ENCODE measurements around the gene PDE6H. TPM values are rescaled to one million over a fixed set of nuclear protein-coding genes. Genes with fewer than 3 reads are reported as not detected.

Gene PDE6H
- polyA plus RNA-seq, 2 of the 4 experiments (the other 2 are of a cell fraction), result not detected

DNA sequence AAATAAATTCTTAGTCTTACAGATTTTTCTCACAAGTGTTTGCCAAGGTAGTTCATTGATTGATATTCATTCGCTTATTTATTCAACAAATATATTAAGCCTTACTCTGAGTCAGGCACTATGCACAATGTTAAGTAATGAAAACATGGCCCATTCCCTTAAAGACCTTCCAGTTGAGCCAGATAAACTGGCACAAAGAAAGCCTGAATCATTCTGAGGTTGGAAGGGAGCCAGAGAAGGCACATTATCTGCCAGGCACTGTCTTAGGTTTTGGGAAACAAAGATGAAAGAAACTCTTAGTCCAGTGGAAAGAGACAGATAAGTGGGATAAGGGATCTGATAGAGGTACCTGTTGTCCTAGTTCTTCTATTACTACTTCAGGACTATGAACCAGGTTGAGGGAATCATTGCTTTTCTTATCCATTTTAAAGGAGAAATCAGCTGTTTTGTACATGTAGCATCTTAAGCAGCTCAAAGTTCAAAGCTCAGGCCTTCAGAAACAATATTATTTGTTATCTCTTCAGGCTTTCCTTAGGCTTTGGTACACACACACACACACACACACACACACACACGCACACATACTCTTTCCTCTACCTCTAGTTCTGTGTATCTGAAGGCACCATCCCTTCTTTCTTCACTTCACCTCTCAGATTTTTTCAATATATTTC is 27.0 kb downstream of the PDE6H start (continued):
- TF ChIP-seq POLR2AphosphoS2 (conservative IDR thresholded peaks at IDR 0.05; ENCODE audit: low read length), result no peak
- TF ChIP-seq, protein P1, sequence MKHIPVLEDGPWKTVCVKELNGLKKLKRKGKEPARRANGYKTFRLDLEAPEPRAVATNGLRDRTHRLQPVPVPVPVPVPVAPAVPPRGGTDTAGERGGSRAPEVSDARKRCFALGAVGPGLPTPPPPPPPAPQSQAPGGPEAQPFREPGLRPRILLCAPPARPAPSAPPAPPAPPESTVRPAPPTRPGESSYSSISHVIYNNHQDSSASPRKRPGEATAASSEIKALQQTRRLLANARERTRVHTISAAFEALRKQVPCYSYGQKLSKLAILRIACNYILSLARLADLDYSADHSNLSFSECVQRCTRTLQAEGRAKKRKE (CRISPR knock-in tag; IDR thresholded peaks at IDR 0.05; ENCODE audit: low read depth), result no peak
- no peak for TF ChIP-seq TFCP2L1 (CRISPR knock-in tag; IDR thresholded peaks at IDR 0.05)
- TF ChIP-seq SREBF2 (IDR thresholded peaks at IDR 0.05), result no peak
- no peak for TF ChIP-seq NPAS2 (CRISPR knock-in tag; IDR thresholded peaks at IDR 0.05; ENCODE audit: borderline replicate concordance)
- TF ChIP-seq CBX2 (IDR thresholded peaks at IDR 0.05; ENCODE audit: borderline replicate concordance, low read depth), result no peak
- no peak for TF ChIP-seq KDM5A (IDR thresholded peaks at IDR 0.05)
- TF ChIP-seq HOXA7 (CRISPR knock-in tag; IDR thresholded peaks at IDR 0.05), result no peak
- no peak for TF ChIP-seq MAZ (IDR thresholded peaks at IDR 0.05; ENCODE audit: borderline replicate concordance, low read depth, low read length)

DNA sequence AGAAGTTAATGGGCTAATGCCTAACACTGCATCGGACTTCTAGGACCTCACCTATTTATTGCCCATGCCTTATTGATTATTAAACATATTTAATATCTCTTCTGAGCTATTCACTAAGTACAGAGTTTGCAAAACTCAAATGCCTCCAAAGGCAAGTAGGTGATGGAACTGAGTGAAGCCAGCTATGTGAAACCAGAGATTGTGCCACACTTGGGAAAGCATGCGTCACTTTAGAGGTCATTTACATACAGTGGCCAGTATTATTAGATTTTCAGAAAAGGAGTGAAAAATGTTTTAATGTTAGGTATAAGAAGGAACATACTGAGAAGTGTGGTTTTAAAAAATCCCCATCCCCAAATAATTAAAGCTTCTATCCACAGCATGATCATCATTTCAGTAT is 27.7 kb downstream of the PDE6H start:
- ChIA-PET POLR2A (no interaction called here), CTCF (interaction anchor here (0.8 to 1.8 kb wide), 2 partner anchors 190 to 221 kb away, joined by 3 to 4 read pairs; no protein-coding TSS in a partner anchor)
- peaks cover 9% of the 10 kb centered on the region; the same call in 1 of the 3 replicates for H3K4me1 ChIP-seq
- ATAC-seq (no peak), DNase-seq (ENCODE audit: low read depth in 1 of 2, low spot score in 1 of 2) (no peak), FAIRE-seq (peak; percentile 7)
- no peak overlapping the region for H3K4me3 ChIP-seq
- WGBS (ENCODE audit: missing lambda C conversion rate), result 72% methylated on average over 2 of the region's 2 CpGs
- H3K4me2 ChIP-seq, result no peak overlapping the region
- TF ChIP-seq HOXB13 (CRISPR knock-in tag; IDR thresholded peaks at IDR 0.05; ENCODE audit: low read depth) (no peak), CBX8 (IDR thresholded peaks at IDR 0.05) (no peak), HEYL (CRISPR knock-in tag; IDR thresholded peaks at IDR 0.05) (no peak), ESRRA (IDR thresholded peaks at IDR 0.05; ENCODE audit: borderline replicate concordance, low read length) (no peak), TP53 (CRISPR knock-in tag; IDR thresholded peaks at IDR 0.05) (no peak), PHF8 (IDR thresholded peaks at IDR 0.05; ENCODE audit: borderline replicate concordance, low read depth) (no peak), HOXB5 (CRISPR knock-in tag; IDR thresholded peaks at IDR 0.05) (no peak), MYC (IDR thresholded peaks at IDR 0.05; ENCODE audit: borderline replicate concordance, low read length) (no peak), POLR2A (IDR thresholded peaks at IDR 0.05; ENCODE audit: low read length) (no peak), RFX5 (IDR thresholded peaks at IDR 0.05) (no peak), MAFK (IDR thresholded peaks at IDR 0.05; ENCODE audit: partially characterized antibody) (no peak), RARB (CRISPR knock-in tag; IDR thresholded peaks at IDR 0.05) (no peak), RAD21 (conservative IDR thresholded peaks at IDR 0.05 in 1 of 2, IDR thresholded peaks at IDR 0.05 in 1 of 2) (no peak), CBX2 (IDR thresholded peaks at IDR 0.05; ENCODE audit: borderline replicate concordance, low read depth) (no peak), CHD4 (IDR thresholded peaks at IDR 0.05; ENCODE audit: borderline replicate concordance) (no peak), FOXS1 (CRISPR knock-in tag; IDR thresholded peaks at IDR 0.05) (no peak)
- TF ChIP-seq, protein P2, sequence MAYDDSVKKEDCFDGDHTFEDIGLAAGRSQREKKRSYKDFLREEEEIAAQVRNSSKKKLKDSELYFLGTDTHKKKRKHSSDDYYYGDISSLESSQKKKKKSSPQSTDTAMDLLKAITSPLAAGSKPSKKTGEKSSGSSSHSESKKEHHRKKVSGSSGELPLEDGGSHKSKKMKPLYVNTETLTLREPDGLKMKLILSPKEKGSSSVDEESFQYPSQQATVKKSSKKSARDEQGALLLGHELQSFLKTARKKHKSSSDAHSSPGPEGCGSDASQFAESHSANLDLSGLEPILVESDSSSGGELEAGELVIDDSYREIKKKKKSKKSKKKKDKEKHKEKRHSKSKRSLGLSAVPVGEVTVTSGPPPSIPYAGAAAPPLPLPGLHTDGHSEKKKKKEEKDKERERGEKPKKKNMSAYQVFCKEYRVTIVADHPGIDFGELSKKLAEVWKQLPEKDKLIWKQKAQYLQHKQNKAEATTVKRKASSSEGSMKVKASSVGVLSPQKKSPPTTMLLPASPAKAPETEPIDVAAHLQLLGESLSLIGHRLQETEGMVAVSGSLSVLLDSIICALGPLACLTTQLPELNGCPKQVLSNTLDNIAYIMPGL (CRISPR knock-in tag; IDR thresholded peaks at IDR 0.05; ENCODE audit: borderline replicate concordance), result no peak
- TF ChIP-seq, protein P3, sequence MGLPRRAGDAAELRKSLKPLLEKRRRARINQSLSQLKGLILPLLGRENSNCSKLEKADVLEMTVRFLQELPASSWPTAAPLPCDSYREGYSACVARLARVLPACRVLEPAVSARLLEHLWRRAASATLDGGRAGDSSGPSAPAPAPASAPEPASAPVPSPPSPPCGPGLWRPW (IDR thresholded peaks at IDR 0.05), result no peak
- TF ChIP-seq, protein P4, sequence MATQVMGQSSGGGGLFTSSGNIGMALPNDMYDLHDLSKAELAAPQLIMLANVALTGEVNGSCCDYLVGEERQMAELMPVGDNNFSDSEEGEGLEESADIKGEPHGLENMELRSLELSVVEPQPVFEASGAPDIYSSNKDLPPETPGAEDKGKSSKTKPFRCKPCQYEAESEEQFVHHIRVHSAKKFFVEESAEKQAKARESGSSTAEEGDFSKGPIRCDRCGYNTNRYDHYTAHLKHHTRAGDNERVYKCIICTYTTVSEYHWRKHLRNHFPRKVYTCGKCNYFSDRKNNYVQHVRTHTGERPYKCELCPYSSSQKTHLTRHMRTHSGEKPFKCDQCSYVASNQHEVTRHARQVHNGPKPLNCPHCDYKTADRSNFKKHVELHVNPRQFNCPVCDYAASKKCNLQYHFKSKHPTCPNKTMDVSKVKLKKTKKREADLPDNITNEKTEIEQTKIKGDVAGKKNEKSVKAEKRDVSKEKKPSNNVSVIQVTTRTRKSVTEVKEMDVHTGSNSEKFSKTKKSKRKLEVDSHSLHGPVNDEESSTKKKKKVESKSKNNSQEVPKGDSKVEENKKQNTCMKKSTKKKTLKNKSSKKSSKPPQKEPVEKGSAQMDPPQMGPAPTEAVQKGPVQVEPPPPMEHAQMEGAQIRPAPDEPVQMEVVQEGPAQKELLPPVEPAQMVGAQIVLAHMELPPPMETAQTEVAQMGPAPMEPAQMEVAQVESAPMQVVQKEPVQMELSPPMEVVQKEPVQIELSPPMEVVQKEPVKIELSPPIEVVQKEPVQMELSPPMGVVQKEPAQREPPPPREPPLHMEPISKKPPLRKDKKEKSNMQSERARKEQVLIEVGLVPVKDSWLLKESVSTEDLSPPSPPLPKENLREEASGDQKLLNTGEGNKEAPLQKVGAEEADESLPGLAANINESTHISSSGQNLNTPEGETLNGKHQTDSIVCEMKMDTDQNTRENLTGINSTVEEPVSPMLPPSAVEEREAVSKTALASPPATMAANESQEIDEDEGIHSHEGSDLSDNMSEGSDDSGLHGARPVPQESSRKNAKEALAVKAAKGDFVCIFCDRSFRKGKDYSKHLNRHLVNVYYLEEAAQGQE (IDR thresholded peaks at IDR 0.05), result no peak
- H3K27ac ChIP-seq, result no peak overlapping the region
- no peaks in the 10 kb centered on the region for H3K9me3 ChIP-seq

All from A549 (cell line).